Thyroid gland (tissue), 4 donors: Measurements from ENCODE around the gene GPNMB.

Experiments
- CTCF ChIP-seq, 6 experiments: fragments of 200-600 bp in 3 of 6; fragments of 450-650 bp in 3 of 6; sonication (generic) in 3 of 6; IDR thresholded peaks; one replicate each; pipeline ENCODE4 v1.5.1; 2016 to 2019; ENCODE audit warnings: antibody characterized with exemption in 6 of 6, mild to moderate bottlenecking in 2 of 6, inconsistent platforms in 1 of 6, moderate library complexity in 1 of 6
- POLR2A ChIP-seq, 2 donors: fragments of 450-650 bp; IDR thresholded peaks; one replicate each; pipeline ENCODE4 v1.6.1; 2017; ENCODE audit warnings: antibody characterized with exemption in 2 of 2, mild to moderate bottlenecking in 2 of 2, moderate library complexity in 1 of 2

DNA sequence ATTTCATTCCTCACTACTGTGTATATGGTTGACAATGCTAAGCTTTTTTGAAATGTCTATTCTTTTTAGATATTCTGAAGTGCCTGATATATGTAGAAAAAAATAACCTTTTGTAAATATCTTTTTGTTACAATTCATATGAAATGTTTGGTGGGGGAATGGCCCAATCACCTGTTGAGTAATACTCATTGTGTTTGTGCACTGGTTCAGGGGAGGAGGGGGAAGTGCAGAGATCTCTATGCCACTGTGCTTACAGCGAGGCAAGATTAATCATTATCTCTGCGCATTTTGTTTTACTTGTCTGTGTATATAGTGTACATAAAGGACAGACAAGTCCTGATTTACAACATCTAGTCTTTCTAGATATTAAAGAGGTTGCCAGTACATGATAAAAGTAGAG lies 39.6 kb upstream of the GPNMB start:
- TF ChIP-seq CTCF (IDR thresholded peaks at IDR 0.05), result no peak
- no peak for TF ChIP-seq POLR2A (IDR thresholded peaks at IDR 0.05)
